ENCODE data around the gene AAGAB.

AAGAB gene

DNA sequence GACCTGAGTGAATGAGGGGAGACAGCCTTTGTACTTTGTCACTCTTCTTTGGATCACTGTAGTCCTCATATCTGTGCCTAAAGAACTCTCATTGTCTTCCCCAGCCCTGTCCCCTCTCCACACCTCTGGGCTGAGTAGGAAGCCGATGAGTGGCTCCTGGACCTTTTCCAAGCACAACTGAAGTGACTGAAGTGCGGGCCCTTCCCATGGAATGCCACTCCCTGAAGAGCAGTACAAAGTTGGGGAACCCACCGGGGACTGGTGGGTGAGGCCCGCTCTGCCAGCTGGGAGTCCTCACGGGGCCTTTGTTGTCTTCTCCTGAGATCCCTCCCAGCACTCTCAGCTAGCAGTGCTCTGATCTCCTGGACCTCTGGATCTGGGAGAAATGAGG, 90.1 kb downstream of the AAGAB start:
- no peaks in the 10 kb centered on the region for H3K36me3 ChIP-seq
- no peak for DNase-seq
- no peaks in the 10 kb centered on the region for H3K9me3 ChIP-seq (ENCODE audit: severe bottlenecking)
- no peak overlapping the region for H3K27ac ChIP-seq
- TF ChIP-seq, protein P1, sequence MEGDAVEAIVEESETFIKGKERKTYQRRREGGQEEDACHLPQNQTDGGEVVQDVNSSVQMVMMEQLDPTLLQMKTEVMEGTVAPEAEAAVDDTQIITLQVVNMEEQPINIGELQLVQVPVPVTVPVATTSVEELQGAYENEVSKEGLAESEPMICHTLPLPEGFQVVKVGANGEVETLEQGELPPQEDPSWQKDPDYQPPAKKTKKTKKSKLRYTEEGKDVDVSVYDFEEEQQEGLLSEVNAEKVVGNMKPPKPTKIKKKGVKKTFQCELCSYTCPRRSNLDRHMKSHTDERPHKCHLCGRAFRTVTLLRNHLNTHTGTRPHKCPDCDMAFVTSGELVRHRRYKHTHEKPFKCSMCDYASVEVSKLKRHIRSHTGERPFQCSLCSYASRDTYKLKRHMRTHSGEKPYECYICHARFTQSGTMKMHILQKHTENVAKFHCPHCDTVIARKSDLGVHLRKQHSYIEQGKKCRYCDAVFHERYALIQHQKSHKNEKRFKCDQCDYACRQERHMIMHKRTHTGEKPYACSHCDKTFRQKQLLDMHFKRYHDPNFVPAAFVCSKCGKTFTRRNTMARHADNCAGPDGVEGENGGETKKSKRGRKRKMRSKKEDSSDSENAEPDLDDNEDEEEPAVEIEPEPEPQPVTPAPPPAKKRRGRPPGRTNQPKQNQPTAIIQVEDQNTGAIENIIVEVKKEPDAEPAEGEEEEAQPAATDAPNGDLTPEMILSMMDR (IDR thresholded peaks at IDR 0.05; ENCODE audit: low read depth, low read length): no peak
- H3K4me3 ChIP-seq (ENCODE audit: low read depth, low read length): no peak overlapping the region
- H3K27me3 ChIP-seq (ENCODE audit: insufficient read depth, low read depth, severe bottlenecking): no peaks in the 10 kb centered on the region

DNA sequence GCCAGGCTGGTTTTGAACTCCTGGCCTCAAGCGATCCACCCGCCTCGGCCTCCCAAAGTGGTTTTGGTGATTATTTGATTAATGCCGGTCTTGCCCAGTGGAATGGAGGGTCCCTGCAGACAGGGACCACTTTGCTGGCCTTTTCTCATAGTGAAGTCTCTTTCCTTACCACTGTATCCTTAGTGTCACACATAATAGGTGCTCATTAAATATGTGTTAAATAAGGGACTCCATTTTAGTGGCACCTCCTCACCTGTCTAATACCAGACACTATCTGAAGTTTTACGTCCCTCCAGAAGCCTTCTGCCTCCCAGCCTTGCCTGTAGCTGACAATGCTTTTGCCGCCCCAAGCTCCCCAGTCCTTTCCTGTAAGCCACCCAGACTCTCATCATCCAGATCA, 91.3 kb downstream of the AAGAB start:
- no peak overlapping the region for H3K4me3 ChIP-seq (ENCODE audit: low read depth, low read length)
- H3K27ac ChIP-seq: no peak overlapping the region
- H3K36me3 ChIP-seq: no peaks in the 10 kb centered on the region
- no peaks in the 10 kb centered on the region for H3K9me3 ChIP-seq (ENCODE audit: severe bottlenecking)
- TF ChIP-seq, protein P1 (IDR thresholded peaks at IDR 0.05; ENCODE audit: low read depth, low read length): no peak
- no peaks in the 10 kb centered on the region for H3K27me3 ChIP-seq (ENCODE audit: insufficient read depth, low read depth, severe bottlenecking)
- no peak for DNase-seq

DNA sequence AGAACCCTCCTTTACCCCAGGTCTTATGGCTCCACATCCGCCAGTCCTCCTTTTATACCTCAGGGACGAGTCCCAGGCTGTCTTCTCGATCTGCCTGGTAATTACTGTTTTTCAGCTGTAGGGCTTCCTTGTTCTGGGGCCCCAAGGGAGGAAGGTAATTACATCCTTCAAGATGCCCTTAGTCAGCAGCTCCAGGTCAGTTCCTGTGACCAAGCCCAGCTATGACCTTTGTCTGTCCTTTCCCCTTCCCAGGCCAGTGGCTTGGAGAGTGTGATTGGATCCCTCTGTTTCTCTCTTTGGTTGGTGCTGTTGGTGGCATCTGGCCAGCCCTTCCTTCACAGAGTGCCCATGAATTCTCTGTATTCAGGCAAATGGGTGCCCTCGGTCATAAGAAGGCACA, 92.6 kb downstream of the AAGAB start:
- TF ChIP-seq, protein P1 (IDR thresholded peaks at IDR 0.05; ENCODE audit: low read depth, low read length): no peak
- H3K36me3 ChIP-seq: no peaks in the 10 kb centered on the region
- H3K27ac ChIP-seq: no peak overlapping the region
- H3K9me3 ChIP-seq (ENCODE audit: severe bottlenecking): no peaks in the 10 kb centered on the region
- no peak overlapping the region for H3K4me3 ChIP-seq (ENCODE audit: low read depth, low read length)
- no peak for DNase-seq
- no peaks in the 10 kb centered on the region for H3K27me3 ChIP-seq (ENCODE audit: insufficient read depth, low read depth, severe bottlenecking)

DNA sequence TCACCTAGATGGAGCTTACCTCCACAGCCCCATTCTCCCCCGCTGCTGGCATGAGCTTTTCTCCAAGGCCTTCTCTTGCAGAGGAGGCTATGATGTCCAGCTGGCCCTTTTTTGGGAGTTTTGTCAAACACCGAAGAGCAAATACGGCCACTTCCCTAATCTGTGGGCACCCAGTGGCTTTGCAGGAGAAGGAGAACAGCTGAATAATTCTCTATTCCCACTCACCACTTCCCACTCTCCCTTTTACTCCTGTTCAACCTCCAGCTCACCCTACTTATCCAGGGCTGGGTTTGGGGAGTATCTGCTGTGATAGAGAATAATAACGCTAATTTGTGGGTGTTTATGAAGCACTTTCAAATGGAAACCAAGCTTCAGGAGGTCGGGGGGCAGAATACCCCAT, 93.0 kb downstream of the AAGAB start:
- no peaks in the 10 kb centered on the region for H3K9me3 ChIP-seq (ENCODE audit: severe bottlenecking)
- H3K27ac ChIP-seq: no peak overlapping the region
- no peak for DNase-seq
- no peaks in the 10 kb centered on the region for H3K36me3 ChIP-seq
- H3K4me3 ChIP-seq (ENCODE audit: low read depth, low read length): no peak overlapping the region
- H3K27me3 ChIP-seq (ENCODE audit: insufficient read depth, low read depth, severe bottlenecking): no peaks in the 10 kb centered on the region
- TF ChIP-seq, protein P1 (IDR thresholded peaks at IDR 0.05; ENCODE audit: low read depth, low read length): no peak

DNA sequence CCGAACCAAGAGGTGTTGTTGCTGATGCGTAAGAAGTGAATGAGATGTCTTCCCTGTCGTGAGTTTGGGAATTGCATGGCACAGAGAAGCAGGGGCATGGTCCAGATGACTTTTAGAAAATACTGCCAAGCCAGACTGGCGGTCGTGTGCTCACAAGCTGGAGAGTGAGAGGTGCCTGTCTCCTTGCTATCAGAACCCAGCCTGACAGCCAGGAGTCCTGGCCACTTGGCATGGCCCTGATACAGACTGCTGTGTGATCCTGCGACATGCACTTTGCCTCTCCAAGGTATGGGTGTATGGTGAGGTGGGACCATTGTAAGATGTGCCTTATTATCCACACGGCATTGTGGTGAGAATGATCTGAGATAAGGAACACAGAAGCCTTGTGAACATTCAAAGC, 96.1 kb downstream of the AAGAB start:
- Histone ChIP-seq H3K4me3 (ENCODE audit: low read depth, low read length) (no peak overlapping the region), H3K36me3 (no peaks in the 10 kb centered on the region), H3K27me3 (ENCODE audit: insufficient read depth, low read depth, severe bottlenecking) (no peaks in the 10 kb centered on the region), H3K9me3 (ENCODE audit: severe bottlenecking) (no peaks in the 10 kb centered on the region), H3K27ac (no peak overlapping the region)
- no peak for DNase-seq
- TF ChIP-seq, protein P1 (IDR thresholded peaks at IDR 0.05; ENCODE audit: low read depth, low read length): no peak

DNA sequence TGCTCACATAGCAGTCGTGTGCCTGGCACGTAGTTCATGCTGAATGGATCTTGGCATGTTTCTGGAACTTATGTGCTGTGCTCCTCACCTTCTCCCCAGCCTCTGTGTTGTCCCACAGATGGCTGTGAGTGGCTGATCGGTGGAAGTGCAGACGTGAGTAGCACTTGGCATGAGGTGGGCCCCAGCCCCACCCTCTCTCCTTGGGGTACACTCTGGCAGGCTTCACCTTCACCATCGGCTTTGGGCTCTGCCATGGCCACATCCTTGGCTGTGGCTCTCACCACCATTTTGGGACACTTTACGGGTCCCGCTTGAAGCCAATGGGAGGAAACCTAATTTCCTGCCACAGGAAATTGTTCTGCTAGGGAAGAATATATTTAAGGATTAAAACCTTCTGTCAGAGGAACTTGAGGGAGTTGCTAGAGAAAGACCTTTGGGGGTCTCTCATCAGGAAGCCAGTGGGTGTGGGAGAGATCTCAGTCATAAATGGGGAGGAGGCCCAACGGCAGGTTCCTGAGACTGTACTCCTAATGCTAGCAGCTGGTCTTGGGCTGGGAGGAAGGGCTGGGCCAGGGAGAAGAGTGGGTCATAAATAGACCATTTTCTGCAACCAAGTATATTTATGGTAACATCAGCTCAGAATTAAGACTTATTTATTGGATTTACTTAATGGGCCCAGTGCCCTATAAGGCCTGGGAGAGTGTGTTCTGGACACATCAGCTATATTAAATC, 96.8 kb downstream of the AAGAB start:
- Histone ChIP-seq H3K9me3 (ENCODE audit: severe bottlenecking) (no peaks in the 10 kb centered on the region), H3K27ac (no peak overlapping the region), H3K27me3 (ENCODE audit: insufficient read depth, low read depth, severe bottlenecking) (no peaks in the 10 kb centered on the region), H3K36me3 (no peaks in the 10 kb centered on the region), H3K4me3 (ENCODE audit: low read depth, low read length) (no peak overlapping the region)
- TF ChIP-seq, protein P1 (IDR thresholded peaks at IDR 0.05; ENCODE audit: low read depth, low read length): no peak
- no peak for DNase-seq
